ENCODE measurements around the gene ANXA8.
A peak's percentile ranks its signal among the peaks of the same experiment; 100 is the strongest.
"Not testable (repeated sequence)": the region's sequence is repeated elsewhere in the genome, so short reads cannot be mapped to it uniquely, and the experiment has no call there.

Gene ANXA8

DNA sequence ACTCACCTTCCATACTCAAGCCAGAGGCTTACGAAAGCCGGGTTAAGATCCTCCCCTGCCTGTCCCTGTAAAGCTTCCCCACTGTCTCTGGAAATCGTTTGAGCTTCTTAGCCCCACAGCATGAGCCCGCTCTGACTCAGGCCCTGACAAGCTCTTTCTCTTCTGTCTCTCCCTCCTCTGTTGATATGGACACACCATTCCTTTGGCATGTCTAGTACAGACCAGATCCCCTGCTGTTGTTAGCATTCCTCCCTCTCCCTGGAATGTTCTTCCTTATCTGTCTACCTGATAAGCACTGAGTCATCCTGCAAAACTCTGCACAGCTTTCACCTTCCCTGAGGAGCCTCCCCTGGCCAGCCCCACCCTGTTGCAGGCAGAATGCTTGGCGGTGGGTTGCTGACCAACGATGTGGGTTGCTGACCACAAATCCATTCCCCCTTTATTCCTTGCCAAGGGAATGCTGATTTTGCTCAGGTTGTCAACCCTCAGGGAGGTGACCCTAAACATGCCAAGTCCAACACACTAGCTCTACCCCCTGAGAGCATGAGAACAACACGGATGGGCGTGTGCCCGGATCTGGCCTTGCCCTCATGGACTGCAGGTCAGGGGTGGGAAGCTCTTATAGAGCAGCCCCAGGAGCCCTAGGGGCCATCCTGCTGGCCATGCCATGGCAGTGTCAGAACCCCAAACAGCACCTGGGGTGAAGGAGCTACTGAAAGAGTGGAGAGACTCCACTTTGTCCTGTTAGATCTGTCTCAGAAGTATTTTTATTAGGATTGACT is 21.1 kb downstream of the ANXA8 start:
- not testable (repeated sequence) for DNase-seq (ENCODE audit: low read depth)

DNA sequence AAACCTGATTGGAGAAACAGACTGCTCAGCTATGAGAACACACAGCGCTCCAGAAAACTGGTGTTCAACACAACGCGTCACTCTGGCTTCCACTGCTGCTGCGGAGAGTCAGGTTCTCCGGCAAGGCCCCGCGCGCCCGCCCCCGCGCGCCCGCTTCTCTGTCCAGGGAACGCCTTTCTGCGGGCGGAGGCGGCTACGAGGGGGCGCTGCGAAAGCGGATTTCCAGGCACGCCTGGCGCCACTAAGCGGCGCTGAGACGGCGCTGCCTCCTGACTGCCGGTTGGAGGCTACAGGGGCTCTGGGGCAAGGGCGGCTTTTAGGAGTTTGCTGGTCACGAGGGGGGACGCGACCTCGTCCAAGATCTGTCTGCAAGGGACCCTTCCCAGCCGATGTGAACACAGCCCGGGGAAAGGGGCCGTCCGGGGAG is 22.6 kb downstream of the ANXA8 start:
- peak; percentile 56 for DNase-seq (ENCODE audit: low read depth)

DNA sequence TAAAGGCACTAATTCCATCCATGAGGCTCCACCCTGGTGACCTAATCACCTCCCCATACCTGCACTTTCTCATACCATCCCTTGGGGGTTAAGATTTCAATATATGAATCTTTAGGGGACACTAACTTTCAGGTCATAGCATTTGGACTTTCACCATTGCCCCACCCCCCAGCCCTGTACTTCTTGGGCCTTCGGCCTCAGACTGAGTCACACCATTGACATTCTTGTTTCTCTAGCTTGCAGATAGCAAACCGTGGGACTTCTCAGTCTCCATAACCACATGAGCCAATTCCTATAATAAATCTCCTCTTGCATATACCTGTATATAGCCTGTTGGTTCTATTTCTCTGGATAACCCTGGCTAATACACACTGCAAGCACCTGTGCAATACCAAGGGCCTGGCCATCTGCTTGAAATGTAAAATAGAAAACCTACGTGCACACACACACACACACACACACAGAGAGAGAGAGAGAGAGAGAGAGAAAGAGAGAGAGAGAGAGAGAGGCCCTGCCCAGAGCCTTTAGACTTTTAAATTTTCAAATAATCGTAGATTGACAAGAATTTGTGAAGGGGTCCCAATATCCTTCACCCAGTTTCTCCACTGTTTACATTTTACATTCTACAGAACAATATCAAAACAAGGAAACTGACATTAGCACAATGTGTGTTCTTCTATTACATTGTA is 25.3 kb downstream of the ANXA8 start:
- peak; percentile 44 for DNase-seq (ENCODE audit: low read depth)

DNA sequence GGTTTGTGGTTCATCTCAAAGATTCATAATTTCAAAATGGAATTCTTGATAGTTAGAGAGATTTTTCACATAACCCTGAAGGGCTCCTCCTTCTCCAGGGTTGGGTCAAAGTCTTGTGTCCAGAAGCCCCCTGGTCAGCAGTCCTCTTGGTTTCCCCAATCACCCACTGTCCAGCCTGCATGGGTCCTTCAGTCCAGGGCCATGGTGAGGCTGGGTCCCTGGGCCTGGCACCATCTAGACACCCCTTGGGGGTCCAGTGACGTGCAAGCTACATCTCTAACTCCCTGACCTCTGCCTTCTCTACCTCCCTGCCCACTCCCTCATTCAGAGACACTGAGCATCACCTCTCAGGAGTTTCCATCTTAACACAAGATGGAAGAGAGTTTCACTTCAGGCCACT is 26.1 kb downstream of the ANXA8 start:
- DNase-seq (ENCODE audit: low read depth) = no peak

DNA sequence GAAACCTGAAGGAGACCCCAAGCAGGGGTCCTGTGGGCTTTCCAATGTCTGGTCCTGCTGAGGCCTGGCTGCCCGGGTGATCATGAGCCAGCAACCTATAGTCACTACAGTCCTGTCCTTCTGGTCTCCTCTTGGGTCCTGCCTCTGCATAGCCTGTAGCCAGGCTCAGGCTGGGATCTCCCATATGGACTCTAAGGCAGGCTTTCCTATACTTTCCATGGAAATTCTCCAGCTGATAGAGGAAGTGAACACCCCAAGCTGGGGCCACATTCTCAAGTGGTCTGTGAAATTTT is 26.4 kb downstream of the ANXA8 start:
- DNase-seq (ENCODE audit: low read depth) = no peak

DNA sequence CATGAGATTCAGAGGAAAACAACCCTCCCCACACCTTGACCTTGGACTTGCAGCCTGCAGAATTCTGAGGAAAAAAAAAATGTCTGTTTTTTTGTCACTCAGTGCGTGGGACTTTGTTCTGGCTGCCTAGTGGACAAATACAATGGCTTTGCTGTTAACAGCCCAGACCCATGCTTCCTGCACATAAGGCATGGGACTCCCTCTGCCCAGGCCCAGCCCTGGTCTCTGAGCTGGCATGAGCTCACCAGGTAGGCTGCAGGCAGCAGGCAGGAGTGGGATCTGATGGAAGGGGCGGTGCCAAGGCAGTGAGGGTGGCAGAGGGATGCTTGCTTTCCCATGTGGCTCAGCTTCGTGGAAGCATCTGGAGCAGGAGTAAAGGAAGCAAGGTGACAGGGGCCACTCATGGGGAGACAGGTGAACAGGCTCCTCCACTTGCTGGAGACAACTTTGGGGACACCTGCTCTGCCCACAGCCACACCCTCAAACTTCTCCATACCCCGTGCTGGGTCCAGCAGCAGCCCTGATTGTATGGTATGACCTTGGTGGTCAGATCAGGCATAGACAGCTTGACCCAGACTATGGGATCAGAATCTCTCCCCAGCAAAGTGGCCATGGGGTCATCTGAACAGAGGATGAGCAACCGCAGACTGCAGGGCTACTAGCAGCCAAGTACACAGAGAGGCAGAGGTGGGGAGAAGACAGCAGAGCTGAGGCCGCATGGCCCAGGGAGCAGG is 27.0 kb downstream of the ANXA8 start:
- DNase-seq (ENCODE audit: low read depth) = no peak

DNA sequence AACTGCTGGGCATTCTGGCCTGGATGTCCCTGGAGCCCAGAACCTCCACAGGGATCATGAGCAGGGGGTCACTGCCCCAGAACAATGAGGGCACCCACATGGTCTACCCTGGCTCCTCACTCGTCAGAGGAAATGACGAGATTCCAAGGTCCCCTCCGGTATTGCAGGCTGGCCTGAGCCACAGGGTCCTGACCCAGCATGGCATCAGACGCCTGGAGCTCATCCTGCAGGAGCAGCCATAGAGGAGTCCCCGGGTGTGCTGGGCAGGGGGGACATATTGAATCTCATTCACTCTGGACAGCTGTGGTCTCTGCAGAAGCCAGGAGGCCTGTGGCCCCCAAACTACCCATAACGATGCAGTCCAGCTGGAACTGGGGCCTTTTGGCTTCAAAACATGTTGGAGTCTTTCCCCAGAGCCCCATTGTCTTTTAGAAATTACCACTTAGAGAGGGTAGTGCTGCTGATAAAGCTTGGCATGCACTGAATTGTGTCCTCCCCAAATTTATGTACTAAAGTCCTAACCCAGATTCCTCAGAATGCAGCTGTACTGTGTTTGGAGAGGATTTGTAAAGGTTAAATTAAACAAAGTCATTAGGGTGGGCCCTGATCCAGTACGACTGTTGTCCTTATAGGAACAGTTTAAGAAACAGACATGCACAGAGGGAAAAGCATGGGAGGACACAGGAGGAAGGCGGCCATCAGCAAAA is 27.7 kb downstream of the ANXA8 start:
- DNase-seq (ENCODE audit: low read depth) = no peak

DNA sequence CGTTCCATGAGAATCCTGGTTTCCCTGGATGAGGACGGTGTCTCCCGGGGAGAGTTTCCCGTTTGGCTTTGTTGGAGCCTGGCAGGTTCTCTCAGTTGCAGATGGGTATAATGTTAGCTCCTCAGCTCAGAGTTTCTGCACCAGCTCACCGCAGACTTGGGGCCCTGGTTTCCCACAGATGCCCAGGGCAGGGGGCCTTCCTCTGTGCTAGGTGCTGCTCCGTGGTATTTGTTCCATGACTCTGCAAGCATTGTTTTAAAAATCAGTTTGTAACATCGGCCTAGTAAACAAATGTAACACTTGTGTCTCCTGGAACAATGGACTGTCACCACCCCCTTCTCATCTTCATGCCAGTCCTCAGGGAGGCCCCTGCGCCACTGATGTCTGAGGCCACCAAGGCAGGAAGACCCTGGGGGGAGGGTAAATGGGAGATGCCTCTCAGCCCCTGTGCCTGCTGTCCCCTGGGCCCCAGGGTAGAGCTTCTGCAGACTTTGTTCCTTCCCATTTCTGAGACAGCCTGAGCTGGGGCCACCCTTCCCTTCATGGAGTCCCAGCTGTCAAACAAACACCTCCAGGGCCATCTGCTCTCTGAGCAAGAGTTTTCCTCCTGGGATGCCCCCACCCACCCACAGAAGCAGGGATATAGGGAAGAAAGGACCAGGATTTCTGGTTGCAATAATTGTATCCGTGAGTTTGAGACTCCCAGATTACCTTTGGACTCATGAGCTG is 28.4 kb downstream of the ANXA8 start:
- not testable (repeated sequence) for DNase-seq (ENCODE audit: low read depth)

DNA sequence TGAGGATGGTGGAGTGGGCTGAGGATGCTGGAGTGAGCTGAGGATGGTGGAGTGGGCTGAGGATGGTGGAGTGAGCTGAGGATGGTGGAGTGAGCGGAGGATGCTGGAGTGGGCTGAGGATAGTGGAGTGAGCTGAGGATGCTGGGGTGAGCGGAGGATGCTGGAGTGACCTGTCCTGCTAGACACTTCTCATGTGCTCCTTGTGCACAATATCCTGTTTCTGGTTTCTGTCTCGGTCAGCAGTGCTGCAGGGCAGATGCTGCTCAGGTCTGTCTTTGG is 29.2 kb downstream of the ANXA8 start:
- DNase-seq (ENCODE audit: low read depth) = no peak

DNA sequence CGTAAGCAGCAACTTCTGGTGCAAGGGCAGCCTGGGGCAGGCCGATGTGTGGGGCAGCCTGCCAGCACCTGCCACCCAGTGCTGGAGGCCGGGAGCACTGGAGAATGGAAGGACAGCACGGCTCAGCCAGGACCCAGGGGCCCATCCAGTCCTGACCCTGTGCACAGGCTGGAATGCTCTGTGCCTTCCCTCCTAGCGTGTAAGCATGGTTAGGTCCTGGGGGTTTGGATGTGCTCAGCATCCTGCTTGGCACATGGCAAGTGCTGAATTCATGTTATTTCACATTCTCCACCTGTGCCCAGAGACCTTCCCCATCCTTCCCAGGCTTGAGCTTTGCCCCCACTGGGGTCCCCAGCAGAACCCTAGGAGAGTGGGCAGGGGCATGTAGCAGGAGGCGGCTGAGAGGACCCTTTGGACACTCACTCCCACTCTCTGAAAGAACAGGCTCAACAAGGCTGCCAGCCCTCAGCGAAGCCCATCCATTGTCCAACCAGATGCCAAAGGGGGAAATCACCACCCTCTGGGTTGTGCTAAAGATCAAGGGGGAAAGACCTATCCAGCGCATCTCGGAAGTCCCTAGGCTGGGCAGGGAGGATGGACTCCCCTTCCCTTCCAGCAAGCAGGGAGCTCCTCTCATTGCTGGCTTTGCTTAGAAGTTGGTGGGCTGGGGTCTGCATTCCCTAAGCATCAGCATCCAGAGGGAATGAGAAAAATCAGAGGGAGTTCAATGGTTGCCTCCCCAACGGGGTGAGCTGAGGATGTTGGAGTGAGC is 29.7 kb downstream of the ANXA8 start:
- DNase-seq (ENCODE audit: low read depth) = no peak

DNA sequence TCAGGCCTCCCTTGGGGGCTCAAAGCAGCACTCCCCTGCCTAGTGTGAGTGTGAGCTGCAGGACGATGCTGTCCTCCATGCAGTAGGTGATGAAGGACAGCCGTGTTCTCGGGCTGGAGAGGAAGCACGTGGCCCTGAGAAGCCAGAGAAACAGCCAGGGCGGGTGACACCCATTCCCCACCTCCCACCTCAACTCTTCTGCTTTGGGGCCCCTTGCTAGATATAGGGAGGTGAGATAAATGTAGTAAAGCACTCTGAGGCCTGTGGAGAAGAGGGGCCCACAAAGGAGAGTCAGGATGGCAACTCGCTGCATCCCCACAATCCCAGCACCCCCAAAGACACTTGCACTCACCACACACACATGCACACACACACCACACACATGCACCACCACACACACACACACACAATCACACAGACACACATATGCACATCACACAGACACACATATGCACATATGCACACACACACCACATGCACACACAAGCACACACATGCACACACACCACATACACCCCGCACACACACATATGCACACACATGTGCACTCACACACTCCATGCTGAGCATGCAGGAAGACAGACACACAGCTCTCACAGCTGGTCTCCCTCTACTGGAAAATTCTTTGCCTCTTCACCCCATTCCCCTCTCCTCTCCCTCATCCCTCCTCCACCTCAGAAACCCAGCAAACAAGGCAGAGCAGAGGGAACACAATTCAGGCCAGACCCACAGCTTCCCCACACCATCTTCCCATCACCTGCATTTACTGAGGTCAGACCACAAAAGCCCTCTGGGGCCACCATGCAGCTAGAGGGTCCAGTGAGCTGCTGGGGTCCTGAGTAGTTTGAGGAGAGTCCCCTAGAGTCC is 30.5 kb downstream of the ANXA8 start:
- DNase-seq (ENCODE audit: low read depth) = no peak

DNA sequence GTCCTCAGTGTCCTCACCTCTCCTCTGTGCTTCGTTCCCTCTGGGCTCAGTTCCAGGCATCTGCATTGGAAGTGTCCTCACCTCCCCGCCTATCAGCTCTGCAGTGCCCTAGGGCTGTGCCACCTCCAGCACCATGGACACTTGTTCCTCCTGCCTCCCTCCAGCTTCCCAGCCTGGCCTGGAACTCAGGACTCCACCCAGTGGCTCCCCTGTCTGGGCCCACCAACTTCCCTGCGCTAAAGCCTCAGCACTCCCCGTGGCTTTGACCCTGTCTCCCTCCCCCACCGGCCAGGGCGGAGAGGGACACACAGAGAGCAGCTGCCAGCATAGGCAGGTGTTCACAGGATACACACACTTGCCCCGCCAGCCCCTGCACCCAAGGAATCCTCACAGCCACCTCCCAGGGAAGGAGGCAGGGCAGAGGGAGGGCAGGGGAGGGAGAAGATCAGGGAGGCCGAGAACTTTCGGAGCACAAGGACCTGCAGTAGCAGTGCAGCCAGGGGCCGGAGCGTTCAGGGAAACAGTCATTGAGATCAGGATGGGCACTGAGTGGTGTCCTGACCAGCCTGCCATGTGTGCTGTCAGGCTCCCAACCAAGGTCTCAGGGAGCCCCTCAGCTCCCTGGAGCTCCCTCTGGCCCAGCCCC is 31.3 kb downstream of the ANXA8 start:
- no peak for DNase-seq (ENCODE audit: low read depth)

DNA sequence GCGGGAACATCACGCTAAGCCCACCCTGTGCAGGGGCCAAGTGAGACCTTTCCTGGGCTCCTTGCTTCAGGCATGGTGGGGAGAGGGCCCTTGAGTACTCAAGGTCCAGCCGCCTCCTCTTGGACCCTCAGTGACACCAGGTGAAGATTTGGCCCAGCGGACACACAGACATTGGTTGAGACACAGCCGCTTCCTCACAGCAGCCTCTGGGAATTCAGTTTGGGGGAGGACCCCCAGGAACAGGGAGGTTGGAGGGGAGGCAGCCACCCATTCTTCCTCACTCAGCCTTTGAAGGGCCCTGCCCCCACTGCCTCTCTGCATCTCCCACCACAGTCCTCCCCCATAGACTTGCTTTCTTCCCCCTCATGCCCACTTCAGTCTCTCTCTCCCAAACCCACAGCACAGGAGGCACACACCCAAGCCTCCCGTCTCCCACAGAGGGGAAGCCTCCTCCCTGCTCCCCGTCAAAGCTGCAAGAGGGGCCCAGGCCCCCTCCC is 31.9 kb downstream of the ANXA8 start:
- DNase-seq (ENCODE audit: low read depth) = no peak

DNA sequence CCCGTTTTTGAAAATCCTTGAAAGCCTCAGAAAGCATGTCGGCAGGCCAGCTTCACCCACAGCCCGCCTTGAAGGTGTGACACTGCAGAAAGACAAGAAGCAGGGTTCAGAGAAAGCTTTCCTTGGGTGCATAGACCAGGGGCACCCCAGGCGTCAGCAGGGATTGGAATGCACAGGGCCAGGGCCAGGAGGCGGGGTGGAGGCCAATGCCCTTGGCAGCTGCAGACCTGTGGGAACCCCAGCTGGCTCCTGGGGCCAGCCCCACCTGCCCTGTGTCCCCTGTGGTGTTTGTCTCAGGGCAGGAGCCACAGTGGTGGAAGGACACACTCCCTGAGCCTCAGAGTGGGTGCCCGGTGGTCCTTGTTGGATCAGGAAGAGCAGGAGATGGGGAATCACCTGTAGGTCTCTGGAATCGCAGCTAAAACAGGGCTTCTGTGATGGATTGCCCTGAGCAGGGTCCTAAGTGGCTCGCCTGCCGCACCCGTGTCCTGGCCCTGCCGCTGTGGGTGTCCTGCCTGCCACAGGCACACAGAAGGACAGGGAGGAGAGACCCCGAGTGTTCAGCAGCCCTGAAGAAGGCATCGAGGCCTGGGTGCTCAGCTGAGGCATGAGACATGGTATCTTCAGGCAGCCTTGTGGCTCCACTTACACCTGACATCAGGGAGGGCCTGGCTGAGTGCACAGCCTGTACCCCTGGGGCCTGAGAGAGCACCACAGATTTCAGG is 32.5 kb downstream of the ANXA8 start:
- DNase-seq (ENCODE audit: low read depth) = no peak

DNA sequence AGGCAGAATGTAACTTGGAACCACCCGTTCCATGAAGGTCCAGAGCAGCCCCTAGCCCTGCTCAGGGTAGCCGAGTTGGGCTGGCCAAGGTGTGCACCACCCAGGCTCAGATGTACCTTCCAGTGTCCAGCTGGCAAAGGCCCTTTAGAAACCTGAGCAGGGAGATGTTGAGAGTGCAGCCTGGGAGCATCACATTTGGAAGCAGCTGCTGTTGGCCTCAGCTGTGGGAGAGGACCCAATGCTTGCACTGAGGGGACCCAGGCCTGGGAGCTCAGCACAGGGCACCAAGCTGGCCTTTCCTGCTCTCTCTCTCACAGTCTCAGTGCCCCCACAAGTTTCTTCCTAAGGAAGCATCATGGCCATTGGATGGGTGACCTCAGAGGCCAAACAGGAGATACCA is 33.5 kb downstream of the ANXA8 start:
- no peak for DNase-seq (ENCODE audit: low read depth)

DNA sequence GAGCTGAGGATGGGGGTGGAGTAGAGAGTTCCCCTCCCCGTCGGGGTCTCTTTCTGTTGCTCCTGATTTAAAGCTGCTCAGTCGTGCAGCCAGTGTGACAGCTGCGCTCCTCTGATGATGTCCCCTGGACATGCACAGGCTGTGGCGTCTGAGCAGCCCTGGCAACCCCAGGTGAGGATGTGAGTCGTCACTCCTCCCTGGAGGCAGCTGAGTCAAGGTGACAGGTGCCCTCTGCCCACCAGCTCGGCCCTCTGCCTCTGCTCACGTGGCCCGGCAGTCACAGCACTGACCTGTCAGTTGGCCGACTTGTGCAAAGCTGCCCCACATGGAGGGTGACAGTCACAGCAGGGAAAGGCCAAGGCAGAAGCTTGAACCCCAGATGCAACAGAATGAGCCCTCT is 33.9 kb downstream of the ANXA8 start:
- no peak for DNase-seq (ENCODE audit: low read depth)

DNA sequence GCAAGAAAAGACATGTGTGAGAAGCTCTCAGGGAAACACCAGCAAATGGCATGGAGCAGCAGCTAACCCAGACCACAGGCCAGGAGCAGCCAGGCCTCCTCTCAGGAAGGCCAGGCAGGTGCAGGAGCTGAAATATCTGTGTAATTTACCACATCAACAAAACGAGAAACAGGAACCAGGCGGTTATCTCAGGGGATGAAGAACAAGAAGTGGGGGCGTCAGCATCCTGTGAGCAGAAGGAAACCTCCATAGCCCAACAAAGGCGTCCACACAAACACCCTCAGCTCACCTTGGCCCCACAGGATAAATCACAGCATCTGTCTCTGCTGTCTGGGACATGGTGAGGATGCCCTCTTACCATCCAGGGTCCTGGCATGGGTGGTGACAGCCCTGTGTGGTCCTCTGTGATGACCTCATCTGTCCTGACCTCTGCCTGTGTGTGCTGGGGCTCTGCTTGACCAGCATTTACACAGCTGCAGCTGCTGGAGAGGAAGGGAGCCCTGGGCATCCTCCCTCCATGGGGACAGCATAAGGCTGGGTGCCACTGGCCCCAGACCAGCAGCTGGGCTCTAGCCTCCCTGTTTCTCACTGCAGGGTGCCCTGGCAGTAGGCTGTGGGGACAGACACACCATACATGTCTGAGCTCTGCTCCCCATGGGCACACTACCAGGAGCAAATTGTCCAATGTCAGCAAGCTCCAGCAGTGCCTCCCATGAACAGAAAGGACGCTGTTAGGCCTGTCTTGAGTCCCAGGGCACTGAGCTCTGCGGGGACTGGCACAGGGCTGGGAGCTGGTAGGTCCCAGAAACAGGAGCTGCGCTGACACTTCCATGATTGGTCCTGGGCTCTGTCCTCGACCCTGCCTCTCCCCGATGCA is 34.6 kb downstream of the ANXA8 start:
- no peak for DNase-seq (ENCODE audit: low read depth)

DNA sequence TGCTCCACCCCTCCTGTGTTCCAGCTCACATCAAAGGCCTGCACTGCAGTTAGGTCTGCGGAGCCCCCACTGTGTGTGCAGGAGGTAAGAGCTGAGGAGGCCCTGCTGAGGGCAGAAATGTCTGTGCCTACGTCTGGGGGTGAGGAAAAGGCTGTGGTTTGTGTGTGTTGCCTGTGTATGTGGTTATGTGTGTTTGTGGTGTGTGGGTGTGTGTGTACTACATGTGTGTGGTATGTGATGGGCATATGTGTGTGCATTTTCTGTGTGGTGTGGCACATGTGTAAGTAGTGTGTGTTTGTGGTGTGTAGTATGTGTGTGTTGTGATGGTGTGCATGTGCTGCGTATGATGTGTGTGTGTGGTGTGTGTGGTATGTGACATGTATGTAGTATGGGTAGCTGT is 36.2 kb downstream of the ANXA8 start:
- DNase-seq (ENCODE audit: low read depth) = no peak
